Cortex of kidney (tissue), 1 donor: Measurements from ENCODE around the gene DAAM1.
A peak's percentile ranks its signal among the peaks of the same experiment; 100 is the strongest.

Experiments used
- DNase-seq: peaks from one replicate; lab custom pipeline; 2025; lab: John Stamatoyannopoulos, UW

DAAM1 gene

GRCh38 chr14:59188461-59189090, at the start of gene DAAM1:
Gene DAAM1, plus strand, starts transcription at chr14:59188667. Its CDS starts 74,811 bp downstream, at chr14:59263478.
- DNase-seq = peak; percentile 51

- no peak for DNase-seq
These were observed 49.1 kb upstream of the DAAM1 start for GRCh38 chr14:59139324-59139723.

GRCh38 chr14:59140106-59140843, 48.2 kb upstream of the DAAM1 start:
- DNase-seq = no peak

GRCh38 chr14:59146484-59146883, 42.0 kb upstream of the DAAM1 start:
- DNase-seq = no peak

GRCh38 chr14:59147007-59147406, 41.5 kb upstream of the DAAM1 start:
- DNase-seq = no peak

GRCh38 chr14:59148334-59148900, 40.0 kb upstream of the DAAM1 start:
- no peak for DNase-seq

GRCh38 chr14:59150990-59151389, 37.5 kb upstream of the DAAM1 start:
- DNase-seq = no peak

- DNase-seq = no peak
These were observed 34.1 kb upstream of the DAAM1 start for GRCh38 chr14:59154373-59154772.

GRCh38 chr14:59155886-59156285, 32.6 kb upstream of the DAAM1 start:
- DNase-seq = no peak

GRCh38 chr14:59159169-59159568, 29.3 kb upstream of the DAAM1 start:
- no peak for DNase-seq

- DNase-seq = no peak
These were observed 28.0 kb upstream of the DAAM1 start for GRCh38 chr14:59160506-59160905.

GRCh38 chr14:59161561-59162175, 26.8 kb upstream of the DAAM1 start:
- DNase-seq = no peak

- DNase-seq = no peak
These were observed 22.2 kb upstream of the DAAM1 start for GRCh38 chr14:59166258-59166657.

GRCh38 chr14:59175404-59175803, 13.1 kb upstream of the DAAM1 start:
- no peak for DNase-seq

GRCh38 chr14:59176765-59177164, 11.7 kb upstream of the DAAM1 start:
- no peak for DNase-seq

- DNase-seq = no peak
These were observed 11.2 kb upstream of the DAAM1 start for GRCh38 chr14:59177262-59177661.

- DNase-seq = no peak
These were observed 6.7 kb upstream of the DAAM1 start for GRCh38 chr14:59181791-59182190.

- DNase-seq = no peak
These were observed 5.8 kb upstream of the DAAM1 start for GRCh38 chr14:59182641-59183040.

- DNase-seq = no peak
These were observed 5.3 kb upstream of the DAAM1 start for GRCh38 chr14:59183150-59183549.

GRCh38 chr14:59184396-59184795, 4.1 kb upstream of the DAAM1 start:
- DNase-seq = no peak

GRCh38 chr14:59185676-59186075, 2.8 kb upstream of the DAAM1 start:
- no peak for DNase-seq

GRCh38 chr14:59186306-59186705, 2.2 kb upstream of the DAAM1 start:
- no peak for DNase-seq

GRCh38 chr14:59187118-59187517, 1.3 kb upstream of the DAAM1 start:
- DNase-seq = no peak
